Neural progenitor cell (in vitro differentiated cells): Measurements from ENCODE around the gene CCDC107.

Source experiments
- CTCF ChIP-seq: fragments of 200-600 bp; sonication (generic); IDR thresholded peaks from 2 replicates; pipeline ENCODE4 v1.5.1; 2017; ENCODE audit warnings: antibody characterized with exemption, mild to moderate bottlenecking
- EZH2 ChIP-seq: fragments of 200-600 bp; sonication (generic); IDR thresholded peaks from 2 replicates; pipeline ENCODE4 v1.6.1; 2017; ENCODE audit warnings: antibody characterized with exemption, mild to moderate bottlenecking, moderate library complexity
- EZH2phosphoT487 ChIP-seq: fragments of 200-600 bp; sonication (generic); IDR thresholded peaks from 2 replicates; pipeline ENCODE4 v1.6.1; 2017; ENCODE audit warnings: antibody characterized with exemption

GRCh38 chr9:35643046-35643445, 15.0 kb upstream of the CCDC107 start:
- TF ChIP-seq CTCF (no peak), EZH2 (no peak), EZH2phosphoT487 (no peak)
